Panc1 (cell line): ENCODE data around the gene EIF2B1.

Source experiments
- POLR2AphosphoS5 ChIP-seq: IDR thresholded peaks from 2 replicates; pipeline ENCODE4 v1.6.1; 2012; ENCODE audit warnings: mild to moderate bottlenecking, low read depth, low read length, moderate library complexity
- TF ChIP-seq, protein P1 (sequence below): fragments of 450-650 bp; IDR thresholded peaks from 2 replicates; pipeline ENCODE4 v1.5.1; 2017; ENCODE audit warnings: mild to moderate bottlenecking

DNA sequence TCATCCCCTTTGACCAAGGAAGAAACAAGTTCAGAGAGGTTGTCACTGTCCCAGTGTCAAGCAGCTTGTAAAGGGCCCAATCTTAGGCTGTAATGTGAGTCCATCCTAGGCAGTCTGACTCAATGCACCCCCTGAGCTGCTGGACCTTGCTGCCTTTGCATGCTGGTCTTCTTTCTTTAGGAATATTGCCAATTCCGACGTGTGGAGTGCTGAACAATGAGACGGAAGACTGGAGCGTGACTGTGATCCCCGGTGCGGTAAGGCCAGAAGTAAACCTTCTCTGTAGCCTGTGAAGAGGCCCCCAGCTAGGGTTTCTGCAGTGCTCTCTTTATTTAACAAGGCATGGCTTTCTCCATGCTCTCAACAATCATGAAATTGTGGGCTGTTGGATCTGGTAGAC lies 38.4 kb upstream of the EIF2B1 start:
- TF ChIP-seq POLR2AphosphoS5: no peak
- TF ChIP-seq, protein P1, sequence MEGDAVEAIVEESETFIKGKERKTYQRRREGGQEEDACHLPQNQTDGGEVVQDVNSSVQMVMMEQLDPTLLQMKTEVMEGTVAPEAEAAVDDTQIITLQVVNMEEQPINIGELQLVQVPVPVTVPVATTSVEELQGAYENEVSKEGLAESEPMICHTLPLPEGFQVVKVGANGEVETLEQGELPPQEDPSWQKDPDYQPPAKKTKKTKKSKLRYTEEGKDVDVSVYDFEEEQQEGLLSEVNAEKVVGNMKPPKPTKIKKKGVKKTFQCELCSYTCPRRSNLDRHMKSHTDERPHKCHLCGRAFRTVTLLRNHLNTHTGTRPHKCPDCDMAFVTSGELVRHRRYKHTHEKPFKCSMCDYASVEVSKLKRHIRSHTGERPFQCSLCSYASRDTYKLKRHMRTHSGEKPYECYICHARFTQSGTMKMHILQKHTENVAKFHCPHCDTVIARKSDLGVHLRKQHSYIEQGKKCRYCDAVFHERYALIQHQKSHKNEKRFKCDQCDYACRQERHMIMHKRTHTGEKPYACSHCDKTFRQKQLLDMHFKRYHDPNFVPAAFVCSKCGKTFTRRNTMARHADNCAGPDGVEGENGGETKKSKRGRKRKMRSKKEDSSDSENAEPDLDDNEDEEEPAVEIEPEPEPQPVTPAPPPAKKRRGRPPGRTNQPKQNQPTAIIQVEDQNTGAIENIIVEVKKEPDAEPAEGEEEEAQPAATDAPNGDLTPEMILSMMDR: no peak
